Fibroblast of skin of left quadriceps (primary cell): Measurements from ENCODE around the gene SERPING1.
"Not testable (repeated sequence)": the region's sequence is repeated elsewhere in the genome, so short reads cannot be mapped to it uniquely, and the experiment has no call there.

ENCODE experiments used
- DNase-seq, 2 experiments: peaks; one replicate each; pipeline ENCODE4 v3.0.0-alpha.2; 2013; ENCODE audit warnings: low read depth in 2 of 2

The SERPING1 gene

DNA sequence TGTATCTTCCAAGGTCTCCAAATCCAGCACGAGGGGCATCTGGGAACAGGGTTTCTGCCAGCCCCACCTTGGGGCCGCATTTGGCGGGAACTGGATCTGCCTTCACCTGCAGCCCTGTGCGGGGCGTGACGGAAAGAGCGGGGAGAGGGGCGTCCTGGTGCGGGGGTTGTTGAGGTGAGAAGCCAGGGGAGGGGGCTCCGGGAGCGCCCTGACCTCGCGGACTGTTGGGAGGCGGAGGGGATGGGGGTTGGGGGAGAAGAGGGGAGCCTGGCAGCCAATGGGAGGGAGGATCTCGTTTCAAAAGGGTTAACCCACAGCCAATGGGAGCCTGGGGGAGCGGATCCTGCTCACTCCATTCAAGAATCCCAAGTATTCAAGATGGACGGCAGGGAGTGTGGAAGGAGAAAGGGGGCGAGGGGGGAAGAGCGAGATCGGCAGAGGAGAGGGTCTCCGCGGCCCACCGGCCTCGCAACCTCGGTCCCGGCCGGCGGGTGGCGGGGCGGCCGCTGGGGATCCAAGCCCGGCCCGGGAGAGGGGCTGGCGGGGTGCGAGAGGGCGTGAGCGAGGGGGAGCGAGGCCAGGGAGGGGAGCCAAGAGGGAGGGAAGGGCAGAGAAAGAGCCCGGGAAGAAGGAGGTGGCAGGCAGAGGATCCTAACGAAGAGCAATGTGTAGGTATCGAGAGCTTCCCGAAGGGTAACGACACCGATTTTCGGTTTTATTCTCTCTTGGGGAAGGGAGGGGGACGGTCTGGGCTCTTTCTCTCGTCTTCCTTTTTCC is 40.7 kb downstream of the SERPING1 start:
- DNase-seq, result peak; percentile 76 to 77

DNA sequence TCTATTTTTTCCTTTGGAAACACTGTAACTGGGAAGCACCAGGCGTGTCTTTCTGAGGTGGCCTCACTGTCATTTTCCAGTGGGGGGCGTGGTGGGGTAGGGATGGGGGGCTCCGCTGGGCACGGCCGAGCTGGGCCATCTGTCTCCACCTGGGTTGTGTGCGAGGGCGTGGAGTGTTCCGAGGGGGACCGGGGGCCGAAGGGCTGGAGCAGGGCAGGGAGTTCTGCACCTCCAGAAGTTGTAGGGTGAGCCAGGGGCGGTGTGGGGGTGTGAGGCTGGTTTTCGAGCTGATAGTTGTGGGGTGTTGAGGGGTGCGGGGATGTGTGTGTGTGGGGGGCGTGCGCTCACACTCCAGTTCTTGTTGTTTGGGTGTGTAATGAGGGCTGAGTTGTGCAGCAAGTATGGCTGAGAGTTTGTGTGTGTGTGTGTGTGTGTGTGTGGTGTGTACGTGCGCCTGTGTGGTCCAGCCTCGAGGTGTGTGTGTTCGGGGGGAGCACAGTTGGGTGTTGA is 41.4 kb downstream of the SERPING1 start:
- no peak for DNase-seq

DNA sequence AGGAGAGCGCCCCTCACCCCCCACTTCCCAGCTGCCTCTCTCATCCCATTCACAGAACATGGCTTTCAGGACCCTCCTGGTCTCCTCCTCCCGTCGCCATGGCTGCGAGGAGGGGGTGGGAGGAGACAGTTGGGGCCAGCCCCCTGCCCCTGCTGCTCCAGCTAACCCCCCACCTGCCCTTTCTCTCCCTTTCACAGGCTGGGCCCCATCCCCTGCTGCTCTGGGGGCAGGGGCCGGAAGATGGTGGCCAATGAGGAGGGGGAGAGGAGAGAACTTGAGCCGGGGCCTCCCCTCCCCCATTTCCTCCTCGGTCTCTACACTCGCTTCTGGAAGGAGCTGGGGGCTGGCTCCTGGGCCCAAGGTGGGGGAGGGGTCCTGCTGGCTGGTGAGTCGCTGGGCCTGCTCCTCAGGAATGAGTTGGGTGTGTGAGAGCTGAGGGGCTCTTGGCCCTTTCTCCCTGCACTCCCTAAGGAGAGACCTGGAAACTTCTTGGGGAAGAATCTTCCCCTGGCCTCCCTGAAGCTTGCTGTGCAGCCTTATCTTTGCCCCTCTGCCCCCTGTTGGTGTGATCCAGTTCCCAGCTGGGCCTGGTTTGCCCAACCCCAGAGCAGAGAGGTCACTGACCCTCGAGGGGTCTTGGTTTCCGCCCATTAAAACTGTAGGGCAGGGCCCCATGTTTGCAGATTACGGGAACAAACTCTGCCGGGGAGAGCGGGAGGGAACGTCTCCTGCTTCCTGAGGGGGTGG is 42.0 kb downstream of the SERPING1 start:
- DNase-seq, result peak; percentile 84 to 85

DNA sequence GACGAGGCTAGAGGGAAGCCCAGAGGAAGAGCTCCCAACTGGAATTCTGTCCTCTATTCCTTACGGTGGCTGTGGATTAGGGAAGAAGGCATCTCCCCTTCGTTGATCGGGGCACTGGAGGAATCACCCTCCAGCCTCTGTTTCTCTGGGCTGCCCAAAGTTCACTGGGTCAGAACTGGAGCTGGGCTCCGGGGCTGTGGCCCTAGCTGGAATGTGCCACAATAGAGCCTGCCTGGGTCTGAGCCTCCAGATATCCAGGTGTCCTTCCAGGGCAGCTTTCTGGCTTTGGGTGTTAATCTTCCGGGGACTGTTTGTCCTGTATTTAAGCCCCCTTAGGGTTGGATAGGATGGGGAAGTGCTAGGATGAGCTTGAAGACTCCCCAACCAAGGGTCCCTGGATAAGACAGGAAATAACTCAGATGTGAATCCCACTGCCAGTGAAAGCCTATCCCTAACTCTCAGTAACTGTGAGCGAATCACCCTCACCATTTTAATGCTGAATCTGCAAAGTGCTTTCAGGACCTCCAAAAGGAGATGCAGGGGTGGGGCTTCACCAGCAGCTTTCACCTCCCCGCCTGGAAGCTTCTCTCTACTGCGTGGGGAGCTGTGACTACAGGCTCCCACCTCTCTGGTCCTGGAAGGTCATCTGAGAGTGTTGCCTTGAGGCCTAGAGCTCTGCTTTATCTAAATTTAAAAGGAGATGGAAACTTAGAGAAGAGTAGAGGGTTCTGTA is 42.7 kb downstream of the SERPING1 start:
- no peak for DNase-seq

DNA sequence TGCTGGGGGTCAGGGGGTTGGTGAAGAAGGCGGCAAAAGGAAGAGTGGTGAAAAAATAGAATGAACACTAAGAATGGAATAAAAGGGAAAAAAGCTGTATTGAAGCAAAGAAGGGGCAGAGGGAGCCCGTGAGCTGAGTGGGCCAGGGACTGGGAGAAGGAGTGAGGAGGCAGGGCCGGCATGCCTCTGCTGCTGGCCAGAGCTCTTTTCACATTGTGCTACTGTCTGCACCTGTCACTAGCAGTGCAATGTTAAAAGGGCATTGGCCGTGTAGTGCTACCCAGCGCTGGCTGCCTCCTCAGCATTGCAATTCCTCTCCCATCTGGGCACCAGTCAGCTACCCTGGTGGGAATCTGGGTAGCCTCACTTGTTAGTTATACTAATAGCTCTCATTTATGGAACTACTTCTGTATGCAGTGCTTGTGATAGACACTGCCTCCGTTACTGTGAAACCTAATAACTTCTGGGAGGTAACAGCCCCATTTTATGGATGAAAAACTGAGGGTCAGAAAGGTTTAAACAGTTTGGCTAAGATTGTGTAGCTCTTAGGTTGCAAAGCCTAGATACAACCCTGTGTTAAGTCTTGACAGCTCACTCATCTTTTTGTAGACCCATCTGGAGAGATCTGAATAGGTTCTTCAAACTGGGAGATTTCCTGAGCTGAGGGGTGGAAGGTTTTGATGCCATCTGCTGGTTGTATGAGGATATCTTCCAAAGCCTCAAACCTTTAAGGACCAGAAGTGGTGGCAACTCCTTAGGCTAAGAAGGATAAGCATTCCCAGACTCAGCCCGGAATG is 43.7 kb downstream of the SERPING1 start:
- DNase-seq, result no peak

DNA sequence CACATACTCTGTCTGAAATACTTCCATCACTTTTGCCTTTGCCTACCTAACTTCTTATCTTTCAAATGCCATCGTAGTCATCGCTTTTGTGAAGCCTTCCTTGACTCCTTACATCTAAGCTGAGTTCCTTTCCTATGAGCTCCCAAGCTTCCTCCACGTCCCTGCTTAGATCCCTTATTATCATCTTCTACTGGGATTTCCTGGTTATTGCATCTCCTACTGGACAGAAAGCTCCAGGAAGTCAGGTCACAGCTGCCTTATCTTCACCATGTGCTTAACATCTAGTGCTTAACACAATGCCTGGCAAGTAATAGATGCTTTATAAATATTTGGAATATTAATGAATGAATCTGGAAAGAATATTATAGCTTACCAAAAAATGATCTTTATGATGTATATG is 46.3 kb downstream of the SERPING1 start:
- DNase-seq, result no peak

DNA sequence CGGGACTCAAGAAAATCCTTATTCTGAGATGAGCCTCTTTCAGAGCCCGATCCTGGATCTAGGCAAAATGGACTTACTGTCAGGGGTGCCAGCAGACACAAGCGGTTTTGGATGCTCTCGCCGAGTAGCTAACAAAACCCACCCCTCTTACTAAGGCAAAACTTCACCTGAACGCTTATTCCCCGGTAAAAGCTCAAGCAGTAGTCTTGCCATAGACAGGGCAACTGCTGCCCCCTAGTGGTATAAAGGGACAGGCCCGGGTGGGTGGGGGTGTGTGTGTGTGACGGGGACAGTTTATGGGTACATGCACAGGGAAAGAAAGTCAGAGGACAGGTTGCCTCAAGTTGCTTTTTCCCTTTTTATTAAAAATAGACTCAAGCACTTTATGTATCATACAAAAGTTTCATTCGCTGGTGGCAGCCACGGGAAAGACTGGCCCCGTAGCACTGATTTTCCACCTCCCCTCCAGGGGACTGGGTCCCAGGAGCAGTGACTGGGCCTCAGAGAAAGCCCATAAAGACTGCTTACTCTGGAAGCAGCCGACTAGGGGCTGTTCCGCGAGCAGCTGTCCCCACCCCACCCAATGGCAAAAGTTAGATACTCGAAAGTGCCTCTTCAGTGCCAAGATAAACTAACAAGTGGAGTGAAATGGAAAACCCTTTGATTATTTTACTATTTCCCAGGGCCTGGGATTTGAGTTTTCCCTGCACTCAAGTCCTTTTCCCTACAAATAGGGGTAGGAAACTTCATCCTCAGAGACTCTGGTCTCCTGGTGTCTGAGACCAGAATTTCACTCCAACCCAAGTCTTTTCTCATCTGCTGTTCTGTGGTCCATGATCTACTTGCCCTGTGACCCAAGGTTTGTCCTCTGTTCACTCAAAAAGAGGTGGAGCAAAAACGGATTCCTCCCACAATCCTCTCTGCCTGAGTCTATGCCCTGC is 47.5 kb downstream of the SERPING1 start:
- no peak for DNase-seq

DNA sequence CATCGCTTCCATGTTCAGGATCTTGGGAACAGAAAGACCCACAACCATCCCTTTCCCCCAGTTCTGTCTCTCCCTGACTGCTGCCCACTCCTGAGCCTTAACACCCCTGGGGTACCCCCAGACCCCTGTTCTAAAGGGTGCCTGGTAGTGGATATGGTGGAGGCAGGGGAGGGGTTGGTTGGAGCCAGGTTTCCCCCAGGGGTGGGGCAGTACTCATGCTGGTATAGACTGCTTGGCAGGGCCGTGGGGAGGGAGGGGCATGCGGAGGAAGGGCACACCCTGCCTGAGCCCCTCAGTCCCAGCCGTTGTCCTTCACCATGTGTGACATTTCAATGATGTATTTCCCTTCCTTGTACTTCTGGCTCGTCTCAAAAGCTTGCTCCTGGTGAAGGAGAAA is 48.2 kb downstream of the SERPING1 start:
- DNase-seq, result no peak

DNA sequence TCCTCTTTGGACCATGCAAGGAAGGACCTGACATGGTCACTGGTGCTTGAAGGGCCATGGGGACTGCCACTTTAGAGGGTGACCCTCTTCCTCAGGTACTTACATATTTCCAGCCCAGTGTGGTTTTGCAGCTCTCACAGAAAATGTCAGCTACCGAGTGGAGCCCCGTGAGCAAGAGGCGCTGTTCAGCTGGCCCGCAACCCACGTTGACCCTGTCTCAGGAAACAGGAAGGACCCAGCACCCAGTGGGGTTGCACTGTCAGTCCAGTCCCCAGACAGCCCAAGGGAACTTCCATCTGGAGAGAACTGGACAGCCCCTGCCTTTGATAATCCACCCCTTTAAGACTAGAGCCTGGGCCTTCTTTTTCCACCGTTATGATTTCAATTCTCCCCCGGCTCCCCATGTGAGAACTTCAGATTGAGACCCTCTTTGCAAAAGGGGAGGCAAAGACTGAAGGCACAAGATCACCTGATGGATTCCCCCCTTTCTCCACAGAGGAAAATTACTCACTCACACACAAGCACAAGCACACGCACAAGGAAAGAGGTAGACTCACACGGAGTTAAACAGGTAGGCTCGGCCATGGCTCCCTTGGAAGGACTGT is 48.8 kb downstream of the SERPING1 start:
- DNase-seq, result no peak

DNA sequence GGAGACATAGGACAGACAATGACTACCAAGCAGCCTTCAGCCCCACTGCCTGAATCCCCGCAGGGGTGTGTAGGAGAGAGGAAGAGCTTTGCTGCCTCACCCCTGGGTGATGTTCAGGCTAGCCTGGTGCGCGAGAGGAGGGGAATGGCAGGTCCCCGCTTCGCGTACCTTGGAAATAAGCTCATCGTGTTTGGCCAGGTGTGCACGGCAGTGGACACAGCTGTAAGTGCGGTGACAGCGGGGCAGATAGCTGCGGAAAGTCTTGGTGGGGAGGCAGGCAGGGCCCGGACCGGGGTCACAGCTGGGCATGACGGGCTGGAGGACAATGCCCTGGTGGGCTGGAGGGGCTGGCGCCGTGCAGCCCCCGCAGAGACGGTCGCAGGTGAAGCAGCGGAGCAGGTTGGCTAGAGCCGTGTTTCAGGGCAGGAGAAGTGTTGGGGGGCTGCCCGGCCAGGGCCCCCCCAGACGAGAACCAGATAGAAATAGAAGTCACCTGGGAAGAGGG is 49.4 kb downstream of the SERPING1 start:
- DNase-seq, result no peak

DNA sequence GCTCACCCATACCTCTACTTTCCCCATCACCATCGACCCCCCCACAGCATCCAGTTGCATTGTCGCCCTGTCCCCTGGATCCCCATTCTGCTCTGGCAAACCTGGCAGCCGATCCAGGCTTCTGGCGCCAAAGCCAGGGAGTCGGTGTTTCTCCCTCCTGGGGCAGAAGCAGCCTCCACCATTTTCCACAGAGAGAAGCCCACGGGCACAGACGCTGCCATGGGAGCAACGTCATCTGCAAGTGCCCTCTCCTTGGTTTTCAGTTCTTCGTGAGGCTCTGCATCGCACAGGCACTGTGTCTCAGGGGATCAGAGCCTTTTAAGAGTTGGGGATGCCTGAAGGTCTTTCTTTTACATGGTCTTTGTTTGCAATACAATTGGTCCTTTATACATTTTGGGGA is 49.9 kb downstream of the SERPING1 start:
- no peak for DNase-seq

DNA sequence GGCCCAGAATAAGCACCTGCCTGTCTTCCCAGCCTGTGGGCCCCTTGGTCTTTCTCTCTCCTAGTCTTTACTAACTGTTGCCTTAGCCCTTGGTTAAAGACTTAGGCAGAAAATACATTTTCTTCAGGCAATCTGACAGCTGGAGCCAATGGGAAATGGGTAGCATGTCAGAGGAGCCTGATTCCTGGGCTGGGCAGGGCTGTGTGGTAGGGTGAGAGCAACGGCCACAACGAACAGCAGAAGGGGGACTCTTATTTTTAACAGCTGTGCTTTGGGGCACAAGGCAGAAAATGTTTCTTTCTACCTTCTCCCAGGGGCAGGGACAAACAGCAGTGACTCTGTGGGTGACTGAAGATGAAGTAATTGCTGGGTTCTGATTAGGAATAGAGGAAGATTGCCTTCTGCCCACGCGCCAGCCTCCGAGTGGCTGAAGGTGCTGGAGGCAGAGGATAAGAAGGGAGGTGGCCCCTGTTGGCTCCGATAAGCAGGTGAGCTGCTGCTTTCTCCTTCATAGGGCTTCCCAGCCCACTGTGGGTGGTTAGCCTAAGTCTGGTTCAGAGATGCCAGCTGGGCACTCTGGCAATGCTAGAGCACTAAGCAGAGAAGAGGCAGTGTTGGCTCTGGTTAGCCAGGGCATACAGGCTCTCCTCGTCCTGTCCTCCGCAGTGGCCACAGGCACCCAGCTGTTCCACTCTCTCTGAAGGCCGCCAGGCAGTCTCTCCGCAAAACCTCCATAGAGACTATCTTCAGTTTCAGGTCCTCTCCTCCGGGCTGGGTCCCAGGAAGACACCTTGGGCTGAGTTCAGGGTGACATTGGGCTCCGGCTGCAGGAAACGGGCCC is 50.7 kb downstream of the SERPING1 start:
- DNase-seq, result no peak

DNA sequence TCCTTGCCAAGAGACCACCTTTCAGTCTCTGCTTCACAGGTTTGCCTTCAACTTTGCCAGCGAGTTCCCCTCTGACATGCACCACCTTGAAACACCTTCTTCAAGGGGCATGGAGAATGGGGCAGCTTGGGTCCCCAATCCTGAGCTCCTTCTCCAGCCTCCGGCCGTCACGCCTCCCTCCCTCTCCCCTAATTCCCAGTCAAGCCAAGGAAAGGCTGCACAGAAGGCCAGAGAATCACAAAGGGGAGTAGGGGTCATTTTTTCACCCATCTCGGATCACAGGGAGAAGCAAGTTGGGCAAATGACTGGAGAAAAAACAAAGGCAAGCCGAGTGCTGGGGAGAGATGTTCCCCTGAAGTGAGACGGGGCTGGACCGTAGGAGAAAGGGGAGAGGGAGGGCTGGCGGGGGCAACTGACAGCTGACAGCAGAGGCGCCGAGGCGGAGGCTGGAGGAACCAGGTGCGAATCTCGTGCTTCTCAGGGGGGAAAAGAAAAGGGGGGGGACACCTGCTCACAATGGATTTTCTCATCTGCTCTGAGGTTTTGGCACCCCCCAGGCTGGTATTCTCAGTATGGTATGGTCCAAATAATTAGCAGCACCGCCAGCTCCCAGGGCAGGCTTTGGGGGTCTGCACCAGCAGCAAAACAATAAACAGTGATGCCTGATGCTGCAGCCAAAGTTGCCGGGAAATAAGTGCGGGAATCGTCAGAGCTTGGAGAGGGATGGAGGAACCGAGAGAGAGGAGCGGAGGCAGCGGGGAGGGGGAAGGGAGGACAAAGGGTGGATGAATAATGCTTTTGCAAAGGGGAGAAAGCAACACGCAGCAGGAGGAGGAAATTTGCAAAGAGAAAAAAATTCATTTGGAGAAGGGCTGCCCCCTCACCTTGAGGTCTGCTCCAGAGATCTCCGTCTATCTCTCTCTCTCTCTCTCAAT is 51.6 kb downstream of the SERPING1 start:
- no peak for DNase-seq

DNA sequence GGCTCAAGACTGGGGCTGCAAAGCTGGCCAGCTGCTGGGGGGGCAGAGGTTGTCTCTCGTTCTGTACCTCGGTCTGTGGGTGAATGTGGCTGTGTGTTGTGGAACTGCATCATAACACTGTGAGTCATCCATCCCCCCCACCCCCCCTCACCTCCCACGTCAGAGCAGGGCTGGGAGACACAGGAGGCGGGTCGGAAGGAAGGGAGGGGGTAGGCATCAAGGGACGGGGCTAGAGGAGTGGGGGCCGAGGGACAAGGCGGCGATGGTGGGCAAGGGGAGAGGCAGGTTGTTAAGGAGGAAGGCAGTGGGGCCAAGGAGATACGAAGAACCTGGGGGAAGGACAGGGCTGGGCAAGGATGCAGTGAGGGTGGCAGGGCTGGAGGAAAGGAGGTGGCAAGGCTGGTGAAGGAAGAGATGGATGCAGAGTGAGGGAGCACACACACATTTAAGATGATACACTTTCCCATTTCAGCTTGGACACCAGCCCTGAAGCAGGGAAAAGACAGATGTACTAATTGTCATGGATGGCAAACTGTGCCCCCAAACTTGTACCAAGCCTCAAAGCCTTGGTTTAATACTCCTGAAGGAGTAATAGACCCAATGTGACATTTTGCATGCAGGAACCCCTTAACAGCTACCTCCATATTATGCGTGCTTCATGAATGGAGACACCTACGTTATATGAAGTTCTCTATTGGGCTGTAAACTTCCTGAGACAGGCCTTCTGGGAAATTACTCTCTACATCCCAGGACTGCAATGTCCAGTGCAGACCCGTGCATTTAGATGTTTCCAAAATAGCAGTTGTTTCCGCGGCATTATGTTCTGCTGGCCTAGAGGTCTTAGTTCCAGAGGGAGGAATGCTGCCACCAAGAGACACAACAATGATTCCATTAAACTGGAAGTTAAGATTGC is 52.6 kb downstream of the SERPING1 start, which contains the start of gene YPEL4:
TSS of gene YPEL4 (minus strand) at position 87 of the 913 bp plus-strand sequence. CDS start 2,805 bp downstream, outside the sequence.
- peak; percentile 62 to 67 for DNase-seq

DNA sequence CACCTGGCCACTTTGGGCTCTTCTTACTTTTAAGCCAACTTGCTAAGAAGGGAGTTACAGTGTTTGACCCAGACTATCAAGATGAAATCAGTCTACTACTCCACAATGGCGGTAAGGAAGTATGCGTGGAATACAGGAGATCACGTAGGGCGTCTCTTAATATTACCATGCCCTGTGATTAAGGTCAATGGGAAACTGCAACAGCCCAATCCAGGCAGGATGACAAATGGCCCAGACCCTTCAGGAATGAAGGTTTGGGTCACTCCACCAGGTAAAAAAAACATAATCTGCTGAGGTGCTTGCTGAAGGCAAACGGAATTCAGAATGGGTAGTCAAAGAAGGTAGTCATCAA is 53.2 kb downstream of the SERPING1 start:
- DNase-seq, result no peak

DNA sequence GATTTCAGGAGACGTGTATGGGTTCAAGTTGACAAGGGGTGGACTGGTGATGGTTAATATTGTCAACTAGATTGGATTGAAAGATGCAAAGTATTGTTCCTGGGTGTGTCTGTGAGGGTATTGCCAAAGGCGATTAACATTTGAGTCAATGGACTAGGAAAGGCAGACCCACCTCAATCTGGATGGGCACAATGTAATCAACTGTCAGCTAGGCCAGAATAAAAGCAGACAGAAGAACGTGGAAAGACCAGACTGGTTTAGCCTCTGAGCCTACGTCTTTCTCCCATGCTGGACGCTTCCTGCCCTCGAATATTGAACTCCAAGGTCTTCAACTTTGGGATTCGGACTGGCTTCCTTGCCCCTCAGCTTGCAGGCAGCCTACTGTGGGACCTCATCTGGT is 53.9 kb downstream of the SERPING1 start:
- no peak for DNase-seq

DNA sequence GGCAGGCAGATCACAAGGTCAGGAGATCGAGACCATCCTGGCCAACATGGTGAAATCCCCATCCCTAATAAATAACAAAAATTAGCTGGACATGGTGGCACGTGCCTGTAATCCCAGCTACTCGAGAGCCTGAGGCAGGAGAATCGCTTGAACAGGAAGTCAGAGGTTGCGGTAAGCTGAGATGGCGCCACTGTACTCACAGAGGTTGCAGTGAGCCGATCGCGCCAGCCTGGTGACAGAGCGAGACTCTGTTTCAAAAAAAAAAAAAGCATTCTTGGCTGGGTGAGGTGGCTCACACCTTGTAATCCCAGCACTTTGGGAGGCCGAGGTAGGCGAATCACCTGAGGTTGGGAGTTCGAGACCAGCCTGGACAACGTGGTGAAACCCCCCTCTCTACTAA is 54.7 kb downstream of the SERPING1 start:
- not testable (repeated sequence) for DNase-seq
